Hepatocyte (in vitro differentiated cells): ENCODE data around the gene CLEC3B. TPM values are rescaled to one million over a fixed set of nuclear protein-coding genes. Genes with fewer than 3 reads are reported as not detected.

Experiments
- DNase-seq: peaks from one replicate; pipeline ENCODE4 v3.0.0-alpha.2; 2016; ENCODE audit warnings: low spot score
- H2AFZ ChIP-seq: fragments of 200-600 bp; sonication (generic); 2 replicates; pipeline ENCODE4 v1.6.0; 2016; ENCODE audit warnings: antibody characterized with exemption, mild to moderate bottlenecking
- H3K27ac ChIP-seq: fragments of 200-600 bp; sonication (generic); 2 replicates; pipeline ENCODE4 v1.5.1; 2016; ENCODE audit warnings: mild to moderate bottlenecking
- H3K27me3 ChIP-seq: fragments of 200-600 bp; sonication (generic); 2 replicates; pipeline ENCODE4 v1.6.1; 2016
- H3K36me3 ChIP-seq: fragments of 200-600 bp; sonication (generic); replicated peaks from 2 replicates; pipeline ENCODE4 v1.5.1; 2016; ENCODE audit warnings: low read depth; ENCODE audit not compliant: insufficient read depth
- H3K4me1 ChIP-seq: fragments of 200-600 bp; sonication (generic); 2 replicates; pipeline ENCODE4 v1.5.1; 2016; ENCODE audit warnings: mild to moderate bottlenecking, moderate library complexity; ENCODE audit not compliant: insufficient read depth
- H3K4me2 ChIP-seq: fragments of 200-600 bp; sonication (generic); 2 replicates; pipeline ENCODE4 v1.6.0; 2016
- H3K4me3 ChIP-seq: fragments of 200-600 bp; sonication (generic); 2 replicates; pipeline ENCODE4 v1.5.1; 2016; ENCODE audit warnings: mild to moderate bottlenecking
- H3K79me2 ChIP-seq: fragments of 200-600 bp; sonication (generic); 2 replicates; pipeline ENCODE4 v1.6.0; 2017; ENCODE audit warnings: mild to moderate bottlenecking
- H3K9me2 ChIP-seq: fragments of 200-600 bp; sonication (generic); replicated peaks from 2 replicates; pipeline ENCODE4 v1.6.0; 2017; ENCODE audit warnings: mild to moderate bottlenecking; ENCODE audit not compliant: insufficient read depth
- H3K9me3 ChIP-seq: fragments of 200-600 bp; sonication (generic); 2 replicates; pipeline ENCODE4 v1.5.1; 2016; ENCODE audit warnings: low read depth, mild to moderate bottlenecking
- H4K20me1 ChIP-seq: fragments of 200-600 bp; sonication (generic); 2 replicates; pipeline ENCODE4 v1.6.0; 2016; ENCODE audit warnings: mild to moderate bottlenecking; ENCODE audit not compliant: insufficient read depth, poor library complexity, severe bottlenecking
- CTCF ChIP-seq: fragments of 200-600 bp; sonication (generic); IDR thresholded peaks from 2 replicates; pipeline ENCODE4 v1.5.1; 2016; ENCODE audit warnings: antibody characterized with exemption, mild to moderate bottlenecking; ENCODE audit not compliant: poor library complexity
- EZH2 ChIP-seq: fragments of 200-600 bp; sonication (generic); IDR thresholded peaks from 2 replicates; pipeline ENCODE4 v1.6.1; 2016; ENCODE audit warnings: antibody characterized with exemption, mild to moderate bottlenecking, borderline replicate concordance
- EZH2phosphoT487 ChIP-seq: fragments of 200-600 bp; sonication (generic); IDR thresholded peaks from one replicate; pipeline ENCODE4 v1.6.1; 2018; ENCODE audit warnings: antibody characterized with exemption, mild to moderate bottlenecking, low read depth, moderate library complexity; ENCODE audit not compliant: unreplicated experiment, severe bottlenecking
- WGBS: methylation state at CpG from one replicate; pipeline ENCODE4 v1.1.6; 2016; ENCODE audit warnings: low lambda C conversion rate; ENCODE audit errors: missing lambda C conversion rate; 5-methylcytosine and 5-hydroxymethylcytosine counted together
- polyA plus RNA-seq: library from polyadenylated mRNA; unstranded; fragments of >200 nt; fragmentation: Nextera tagmentation; extraction: Ambion mirVana; gene quantifications from 2 replicates; pipeline ENCODE4 v1.2.1, GENCODE V29; 2016
- total RNA-seq: library from RNA; depleted of rRNA; stranded (reverse); fragments of >200 nt; gene quantifications from 2 replicates; pipeline ENCODE4 v1.2.3, GENCODE V29; 2014

The CLEC3B gene
- total RNA-seq = 0.64 and 1.3 TPM in 2 replicates
- polyA plus RNA-seq = 1.7 and 2.6 TPM in 2 replicates

- Histone ChIP-seq H3K9me3 (no peaks in the 10 kb centered on the region), H3K27ac (no peak within 1 kb of the TSS), H3K4me1 (peaks cover 7% of the 10 kb centered on the region), H3K9me2 (no peaks in the 10 kb centered on the region), H3K79me2 (no peaks in the 10 kb centered on the region), H3K4me3 (no peak within 1 kb of the TSS), H3K4me2 (no peak within 1 kb of the TSS), H4K20me1 (no peaks in the 10 kb centered on the region), H3K36me3 (no peaks in the 10 kb centered on the region), H3K27me3 (no peaks in the 10 kb centered on the region), H2AFZ (no peak within 1 kb of the TSS)
- DNase-seq = no peak
- WGBS = 71% methylated on average over 13 of the region's 13 CpGs
- no peak for TF ChIP-seq EZH2
- no peak for TF ChIP-seq EZH2phosphoT487
- no peak for TF ChIP-seq CTCF
Observed at GRCh38 chr3:45026038-45026437, at the start of gene CLEC3B. Gene CLEC3B (plus strand): TSS chr3:45026303. CDS start chr3:45026363, 60 bp downstream.

GRCh38 chr3:44981220-44981619 lies 44.9 kb upstream of the CLEC3B start:
- Histone ChIP-seq H3K9me2 (no peaks in the 10 kb centered on the region), H3K9me3 (no peaks in the 10 kb centered on the region)

GRCh38 chr3:44981751-44982150 lies 44.4 kb upstream of the CLEC3B start:
- H3K27me3 ChIP-seq = no peaks in the 10 kb centered on the region
- no peaks in the 10 kb centered on the region for H3K9me2 ChIP-seq
- H3K9me3 ChIP-seq = no peaks in the 10 kb centered on the region
- TF ChIP-seq EZH2 = no peak
- no peak overlapping the region for H3K4me2 ChIP-seq
- no peak overlapping the region for H3K27ac ChIP-seq
- peaks cover 9% of the 10 kb centered on the region for H3K4me1 ChIP-seq
- H3K79me2 ChIP-seq = peaks cover 92% of the 10 kb centered on the region
- 87% methylated on average over 4 of the region's 4 CpGs for WGBS
- DNase-seq = no peak
- H2AFZ ChIP-seq = no peak overlapping the region
- no peaks in the 10 kb centered on the region for H3K36me3 ChIP-seq
- no peak overlapping the region for H3K4me3 ChIP-seq
- peaks cover 12% of the 10 kb centered on the region for H4K20me1 ChIP-seq

More at GRCh38 chr3:44981220-44981619, 44.9 kb upstream of the CLEC3B start:
- Histone ChIP-seq H4K20me1 (peaks cover 12% of the 10 kb centered on the region), H3K4me3 (no peak overlapping the region), H3K79me2 (peaks cover 92% of the 10 kb centered on the region), H3K4me2 (no peak overlapping the region), H3K36me3 (no peaks in the 10 kb centered on the region), H3K4me1 (peaks cover 9% of the 10 kb centered on the region), H3K27me3 (no peaks in the 10 kb centered on the region), H2AFZ (no peak overlapping the region), H3K27ac (no peak overlapping the region)
- DNase-seq = no peak
- no peak for TF ChIP-seq EZH2
- no peak for TF ChIP-seq EZH2phosphoT487
- no peak for TF ChIP-seq CTCF
- 94% methylated on average over 1 of the region's 1 CpG for WGBS

- H3K27me3 ChIP-seq = no peaks in the 10 kb centered on the region
- H2AFZ ChIP-seq = no peak overlapping the region
- H4K20me1 ChIP-seq = peaks cover 12% of the 10 kb centered on the region
- 91% methylated on average over 3 of the region's 3 CpGs for WGBS
- H3K36me3 ChIP-seq = no peaks in the 10 kb centered on the region
- no peak overlapping the region for H3K4me3 ChIP-seq
- no peaks in the 10 kb centered on the region for H3K9me3 ChIP-seq
- no peak overlapping the region for H3K4me2 ChIP-seq
- TF ChIP-seq EZH2phosphoT487 (no peak), CTCF (no peak), EZH2 (no peak)
- no peak overlapping the region for H3K27ac ChIP-seq
- DNase-seq = no peak
- peaks cover under 1% of the 10 kb centered on the region for H3K4me1 ChIP-seq
- H3K79me2 ChIP-seq = peaks cover 89% of the 10 kb centered on the region
- H3K9me2 ChIP-seq = no peaks in the 10 kb centered on the region
Observed at GRCh38 chr3:44982817-44983216, 43.3 kb upstream of the CLEC3B start.
